GM12865 (cell line): Measurements from ENCODE around the gene ARFGEF3.
A peak's percentile ranks its signal among the peaks of the same experiment; 100 is the strongest.

Experiments used
- DNase-seq: peaks from one replicate; pipeline ENCODE4 v3.0.0; 2010; ENCODE audit warnings: low read depth
- H3K4me3 ChIP-seq: 2 replicates; pipeline ENCODE4 v1.5.1; 2011; ENCODE audit warnings: mild to moderate bottlenecking, low read depth, low read length, control low read depth
- CTCF ChIP-seq: IDR thresholded peaks from 2 replicates; pipeline ENCODE4 v1.5.1; 2011; ENCODE audit warnings: low read length, control low read depth, low read depth, inconsistent platforms; ENCODE audit not compliant: insufficient read depth; ENCODE audit errors: missing control alignments

ARFGEF3 gene

GRCh38 chr6:138257638-138258040 is 95.9 kb downstream of the ARFGEF3 start:
- no peak for TF ChIP-seq CTCF
- DNase-seq = no peak
- no peak overlapping the region for H3K4me3 ChIP-seq

- no peak for TF ChIP-seq CTCF
- no peak overlapping the region for H3K4me3 ChIP-seq
- no peak for DNase-seq
Measured at GRCh38 chr6:138258197-138258596, 96.5 kb downstream of the ARFGEF3 start.

- TF ChIP-seq CTCF = no peak
- no peak overlapping the region for H3K4me3 ChIP-seq
- DNase-seq = no peak
Measured at GRCh38 chr6:138258991-138259390, 97.3 kb downstream of the ARFGEF3 start.

- DNase-seq = no peak
- no peak overlapping the region for H3K4me3 ChIP-seq
- TF ChIP-seq CTCF = no peak
Measured at GRCh38 chr6:138261116-138261780, 99.5 kb downstream of the ARFGEF3 start.

DNA sequence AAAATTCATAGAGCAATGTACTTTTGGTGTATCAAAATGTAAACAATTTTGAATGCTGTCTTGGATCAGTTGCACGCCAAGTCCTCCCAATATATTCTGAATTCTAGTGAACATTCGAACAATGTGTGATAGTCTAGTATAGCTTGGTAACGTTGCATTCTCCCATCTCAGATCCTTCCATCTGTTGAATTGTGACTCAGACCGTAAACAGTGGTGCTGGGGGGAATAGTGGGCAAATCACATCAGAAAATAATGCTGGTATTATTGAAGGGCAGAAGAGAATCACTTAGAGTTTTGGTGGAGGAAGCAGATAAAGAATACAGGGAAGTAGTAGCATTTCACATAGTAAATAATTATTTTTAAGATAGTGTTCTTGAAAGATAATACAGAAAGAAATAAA is 102.2 kb downstream of the ARFGEF3 start:
- DNase-seq = no peak
- TF ChIP-seq CTCF = no peak

DNA sequence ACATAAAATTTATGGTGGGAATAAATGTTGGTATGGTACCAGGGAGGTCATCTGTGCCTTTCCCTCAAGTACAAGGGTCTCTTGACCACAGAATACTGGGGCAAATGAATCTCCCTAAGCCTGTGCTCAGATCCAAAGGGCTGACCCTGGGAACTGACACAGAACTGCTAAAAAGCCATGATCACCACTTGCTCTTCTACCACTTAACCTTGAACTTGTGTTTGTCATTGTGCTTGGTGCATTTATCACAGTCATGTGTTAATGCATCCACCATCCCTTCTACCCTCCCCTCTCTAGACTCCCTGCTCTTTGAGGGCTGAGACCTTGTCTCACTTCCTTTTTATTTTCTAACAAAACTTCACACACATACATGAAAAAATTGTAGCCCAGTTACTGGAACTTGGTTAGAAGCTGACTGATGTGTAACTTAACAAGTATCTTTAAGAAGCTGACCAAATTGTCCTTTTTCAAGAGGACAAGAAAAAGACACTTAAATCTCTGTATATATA is 102.7 kb downstream of the ARFGEF3 start:
- no peak for TF ChIP-seq CTCF
- DNase-seq = peak; percentile 10
- no peak overlapping the region for H3K4me3 ChIP-seq

More for the DNA sequence above, 102.2 kb downstream of the ARFGEF3 start:
- no peak overlapping the region for H3K4me3 ChIP-seq

- no peak for TF ChIP-seq CTCF
- H3K4me3 ChIP-seq = no peak overlapping the region
- DNase-seq = no peak
Measured at GRCh38 chr6:138266095-138266494, 104.4 kb downstream of the ARFGEF3 start.
